Measurements from ENCODE around the gene MBD5.

Gene MBD5

DNA sequence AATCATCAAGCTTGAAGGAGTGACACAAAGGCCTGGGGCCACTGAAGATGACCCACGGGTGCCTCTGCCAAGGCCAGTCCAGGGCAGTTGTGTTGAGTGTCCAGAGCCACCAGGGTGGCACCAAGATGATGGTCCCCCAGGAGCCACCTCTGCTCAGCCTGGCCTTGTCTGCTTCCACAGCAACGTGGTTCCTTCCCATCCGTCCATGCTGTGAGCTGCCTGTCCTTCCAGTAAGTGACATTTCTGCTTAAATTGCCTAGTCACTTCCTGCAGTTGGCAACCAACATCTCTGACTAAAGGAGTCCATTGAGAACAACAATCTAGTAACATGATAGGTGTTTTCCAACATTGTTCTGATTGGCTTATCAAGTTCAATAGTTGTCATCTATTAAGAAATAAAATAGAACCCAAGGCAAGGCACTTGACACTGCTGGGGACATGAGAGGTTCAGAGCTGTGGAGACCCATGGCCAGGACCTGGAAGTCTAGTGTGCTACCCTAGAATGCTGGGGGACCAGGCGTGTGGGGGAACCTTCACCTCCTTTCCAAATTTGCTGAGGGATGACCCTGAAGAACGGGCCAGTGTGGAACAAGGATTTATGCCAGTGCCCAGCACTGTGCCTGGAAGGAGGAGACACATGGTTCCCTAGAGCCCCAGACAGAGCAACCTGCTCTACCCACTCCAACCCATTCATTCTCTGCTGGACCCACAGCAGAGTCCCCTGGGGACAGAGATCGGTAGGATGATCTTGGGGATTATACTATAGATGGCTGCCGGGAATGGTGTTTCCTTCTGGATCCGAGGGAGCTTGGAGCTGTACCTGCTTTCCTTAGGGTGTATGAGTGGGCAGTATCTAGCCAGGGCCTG lies 524.7 kb downstream of the MBD5 start:
- Histone ChIP-seq H3K79me2 (ENCODE audit: insufficient read depth, low read length) (no peaks in the 10 kb centered on the region), H3K9ac (ENCODE audit: low read depth, low read length) (no peak overlapping the region), H4K20me1 (ENCODE audit: insufficient read depth, low read length) (no peaks in the 10 kb centered on the region), H3K27me3 (ENCODE audit: insufficient read depth, low read length, poor library complexity) (no peaks in the 10 kb centered on the region), H3K27ac (ENCODE audit: low read length) (no peak overlapping the region), H3K4me2 (ENCODE audit: insufficient read depth, low read length) (no peak overlapping the region), H3K4me3 (ENCODE audit: low read depth in 1 of 2, low read length in 2 of 2) (no peak overlapping the region), H3K9me3 (ENCODE audit: insufficient read depth, low read length, severe bottlenecking) (no peaks in the 10 kb centered on the region), H3K36me3 (ENCODE audit: insufficient read depth, low read length) (no peaks in the 10 kb centered on the region), H2AFZ (ENCODE audit: low read depth, low read length) (no peak overlapping the region), H3K4me1 (ENCODE audit: insufficient read depth, low read length) (peaks cover 15% of the 10 kb centered on the region)
- DNase-seq (no peak), ATAC-seq (ENCODE audit: insufficient read depth, low read depth) (peak; percentile 28)
- TF ChIP-seq EZH2 (IDR thresholded peaks at IDR 0.05; ENCODE audit: borderline replicate concordance, low read depth, low read length, severe bottlenecking): no peak
- TF ChIP-seq, protein P1, sequence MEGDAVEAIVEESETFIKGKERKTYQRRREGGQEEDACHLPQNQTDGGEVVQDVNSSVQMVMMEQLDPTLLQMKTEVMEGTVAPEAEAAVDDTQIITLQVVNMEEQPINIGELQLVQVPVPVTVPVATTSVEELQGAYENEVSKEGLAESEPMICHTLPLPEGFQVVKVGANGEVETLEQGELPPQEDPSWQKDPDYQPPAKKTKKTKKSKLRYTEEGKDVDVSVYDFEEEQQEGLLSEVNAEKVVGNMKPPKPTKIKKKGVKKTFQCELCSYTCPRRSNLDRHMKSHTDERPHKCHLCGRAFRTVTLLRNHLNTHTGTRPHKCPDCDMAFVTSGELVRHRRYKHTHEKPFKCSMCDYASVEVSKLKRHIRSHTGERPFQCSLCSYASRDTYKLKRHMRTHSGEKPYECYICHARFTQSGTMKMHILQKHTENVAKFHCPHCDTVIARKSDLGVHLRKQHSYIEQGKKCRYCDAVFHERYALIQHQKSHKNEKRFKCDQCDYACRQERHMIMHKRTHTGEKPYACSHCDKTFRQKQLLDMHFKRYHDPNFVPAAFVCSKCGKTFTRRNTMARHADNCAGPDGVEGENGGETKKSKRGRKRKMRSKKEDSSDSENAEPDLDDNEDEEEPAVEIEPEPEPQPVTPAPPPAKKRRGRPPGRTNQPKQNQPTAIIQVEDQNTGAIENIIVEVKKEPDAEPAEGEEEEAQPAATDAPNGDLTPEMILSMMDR (IDR thresholded peaks at IDR 0.05; ENCODE audit: borderline replicate concordance, extremely low read depth, low read length, poor library complexity, severe bottlenecking): no peak

DNA sequence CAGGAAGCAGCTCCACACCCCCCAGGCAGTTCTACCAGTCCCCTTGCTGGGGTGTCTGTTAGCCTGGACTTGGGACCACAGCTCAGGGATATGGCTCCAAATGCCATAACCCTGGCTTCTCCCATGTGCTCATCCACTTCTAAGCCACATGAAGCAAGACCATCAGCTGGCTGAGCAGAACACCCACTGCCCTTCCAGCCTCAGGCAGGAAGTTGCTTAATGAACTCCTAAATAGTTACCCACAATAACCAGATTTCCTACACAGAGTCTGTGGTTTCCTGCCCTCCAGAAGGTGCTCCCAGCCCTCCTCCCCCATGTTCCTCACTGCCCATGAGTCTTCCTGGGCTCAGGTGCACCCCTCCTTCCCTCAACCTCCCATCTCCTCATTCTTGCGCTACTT lies 525.4 kb downstream of the MBD5 start:
- TF ChIP-seq, protein P1 (IDR thresholded peaks at IDR 0.05; ENCODE audit: borderline replicate concordance, extremely low read depth, low read length, poor library complexity, severe bottlenecking): no peak
- TF ChIP-seq EZH2 (IDR thresholded peaks at IDR 0.05; ENCODE audit: borderline replicate concordance, low read depth, low read length, severe bottlenecking): no peak
- ATAC-seq (ENCODE audit: insufficient read depth, low read depth) (peak; percentile 73), DNase-seq (peak; percentile 30)
- Histone ChIP-seq H3K27ac (ENCODE audit: low read length) (no peak overlapping the region), H3K4me1 (ENCODE audit: insufficient read depth, low read length) (peaks cover 15% of the 10 kb centered on the region), H3K9me3 (ENCODE audit: insufficient read depth, low read length, severe bottlenecking) (no peaks in the 10 kb centered on the region), H2AFZ (ENCODE audit: low read depth, low read length) (no peak overlapping the region), H3K4me3 (ENCODE audit: low read depth in 1 of 2, low read length in 2 of 2) (no peak overlapping the region), H3K4me2 (ENCODE audit: insufficient read depth, low read length) (no peak overlapping the region), H4K20me1 (ENCODE audit: insufficient read depth, low read length) (no peaks in the 10 kb centered on the region), H3K36me3 (ENCODE audit: insufficient read depth, low read length) (no peaks in the 10 kb centered on the region), H3K27me3 (ENCODE audit: insufficient read depth, low read length, poor library complexity) (no peaks in the 10 kb centered on the region), H3K9ac (ENCODE audit: low read depth, low read length) (no peak overlapping the region), H3K79me2 (ENCODE audit: insufficient read depth, low read length) (no peaks in the 10 kb centered on the region)

DNA sequence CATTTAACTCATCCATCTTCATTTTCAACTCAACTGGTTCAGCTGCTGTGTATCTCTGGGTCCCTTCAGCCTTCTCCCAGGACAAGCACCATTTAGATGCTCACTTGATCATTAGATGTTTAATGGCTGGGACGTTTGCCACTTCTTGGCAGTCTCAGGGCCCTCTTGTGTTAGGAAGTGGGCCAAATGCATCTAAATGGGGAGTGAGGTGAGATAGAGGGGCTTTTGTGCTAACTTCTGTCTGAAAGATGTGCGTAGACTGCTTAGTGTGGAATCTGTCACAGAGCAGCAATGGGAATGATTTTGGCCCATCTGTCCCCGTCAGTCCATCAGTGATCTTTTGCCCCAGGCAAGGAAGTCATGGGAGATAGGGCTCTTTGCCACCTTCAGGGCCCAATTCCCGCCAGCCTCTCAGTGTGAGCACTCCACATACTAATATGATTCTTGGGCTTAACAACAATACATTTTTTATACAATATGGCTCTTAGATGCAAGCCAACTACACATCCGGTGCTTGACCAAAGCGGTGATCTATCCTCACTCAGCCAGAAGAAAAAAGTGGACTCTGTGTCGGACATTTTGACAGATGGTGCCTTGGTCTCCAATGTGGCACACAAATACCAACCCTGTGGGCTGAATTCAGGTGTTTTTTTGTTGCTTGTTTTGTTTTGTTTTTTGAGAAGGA lies 528.0 kb downstream of the MBD5 start:
- TF ChIP-seq, protein P1 (IDR thresholded peaks at IDR 0.05; ENCODE audit: borderline replicate concordance, extremely low read depth, low read length, poor library complexity, severe bottlenecking): no peak
- Histone ChIP-seq H3K9me3 (ENCODE audit: insufficient read depth, low read length, severe bottlenecking) (no peaks in the 10 kb centered on the region), H3K79me2 (ENCODE audit: insufficient read depth, low read length) (no peaks in the 10 kb centered on the region), H3K4me2 (ENCODE audit: insufficient read depth, low read length) (no peak overlapping the region), H2AFZ (ENCODE audit: low read depth, low read length) (no peak overlapping the region), H3K4me1 (ENCODE audit: insufficient read depth, low read length) (peaks cover 30% of the 10 kb centered on the region), H3K27ac (ENCODE audit: low read length) (no peak overlapping the region), H3K9ac (ENCODE audit: low read depth, low read length) (no peak overlapping the region), H4K20me1 (ENCODE audit: insufficient read depth, low read length) (no peaks in the 10 kb centered on the region), H3K27me3 (ENCODE audit: insufficient read depth, low read length, poor library complexity) (no peaks in the 10 kb centered on the region), H3K36me3 (ENCODE audit: insufficient read depth, low read length) (no peaks in the 10 kb centered on the region), H3K4me3 (ENCODE audit: low read depth in 1 of 2, low read length in 2 of 2) (no peak overlapping the region)
- ATAC-seq (ENCODE audit: insufficient read depth, low read depth) (no peak), DNase-seq (no peak)
